ENCODE data around the gene NFIA.

DNA sequence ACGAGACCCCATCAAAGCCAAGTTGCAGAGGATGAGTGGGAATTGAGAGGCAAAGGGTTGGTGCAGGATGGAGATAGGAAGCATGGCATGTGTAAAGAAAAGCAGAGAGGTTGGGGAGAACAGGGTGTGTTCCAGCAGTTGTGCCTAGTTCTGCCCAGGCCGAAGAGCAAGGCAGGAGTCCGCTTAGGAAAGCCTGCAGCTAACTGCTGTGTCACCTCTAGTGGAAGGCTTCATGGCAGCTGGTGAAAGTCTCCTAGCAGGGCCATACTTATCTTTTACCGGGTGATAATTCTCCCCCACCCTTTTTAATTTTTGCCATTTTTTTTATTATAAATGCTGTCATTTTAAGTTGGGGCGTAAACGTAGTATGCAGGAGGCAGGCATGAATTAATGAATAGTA lies 93.6 kb downstream of the NFIA start:
- TF ChIP-seq, protein P1, sequence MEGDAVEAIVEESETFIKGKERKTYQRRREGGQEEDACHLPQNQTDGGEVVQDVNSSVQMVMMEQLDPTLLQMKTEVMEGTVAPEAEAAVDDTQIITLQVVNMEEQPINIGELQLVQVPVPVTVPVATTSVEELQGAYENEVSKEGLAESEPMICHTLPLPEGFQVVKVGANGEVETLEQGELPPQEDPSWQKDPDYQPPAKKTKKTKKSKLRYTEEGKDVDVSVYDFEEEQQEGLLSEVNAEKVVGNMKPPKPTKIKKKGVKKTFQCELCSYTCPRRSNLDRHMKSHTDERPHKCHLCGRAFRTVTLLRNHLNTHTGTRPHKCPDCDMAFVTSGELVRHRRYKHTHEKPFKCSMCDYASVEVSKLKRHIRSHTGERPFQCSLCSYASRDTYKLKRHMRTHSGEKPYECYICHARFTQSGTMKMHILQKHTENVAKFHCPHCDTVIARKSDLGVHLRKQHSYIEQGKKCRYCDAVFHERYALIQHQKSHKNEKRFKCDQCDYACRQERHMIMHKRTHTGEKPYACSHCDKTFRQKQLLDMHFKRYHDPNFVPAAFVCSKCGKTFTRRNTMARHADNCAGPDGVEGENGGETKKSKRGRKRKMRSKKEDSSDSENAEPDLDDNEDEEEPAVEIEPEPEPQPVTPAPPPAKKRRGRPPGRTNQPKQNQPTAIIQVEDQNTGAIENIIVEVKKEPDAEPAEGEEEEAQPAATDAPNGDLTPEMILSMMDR (conservative IDR thresholded peaks at IDR 0.05; ENCODE audit: low read depth, low read length), result no peak
- no peak for TF ChIP-seq EZH2phosphoT487 (IDR thresholded peaks at IDR 0.05; ENCODE audit: borderline replicate concordance, low read length)

All from PC-3 (cell line).